CD8-positive, alpha-beta memory T cell (primary cell): ENCODE data around the gene TENM3. TPM values are rescaled to one million over a fixed set of nuclear protein-coding genes. Genes with fewer than 3 reads are reported as not detected.

ENCODE experiments used
- CTCF ChIA-PET: fragments of 350-600 bp; sonication (Branson Sonifier 250); formaldehyde crosslinking; loops from one replicate; lab custom pipeline; 2021; ENCODE audit warnings: antibody characterized with exemption; lab: Charles Lee
- POLR2A ChIA-PET: fragments of 350-600 bp; sonication (Branson Sonifier 250); formaldehyde crosslinking; loops from one replicate; lab custom pipeline; 2021; ENCODE audit warnings: antibody characterized with exemption; lab: Charles Lee
- DNase-seq, 5 donors: peaks; one replicate each; pipeline versions ENCODE4 v3.0.0 to v3.0.0-alpha.2; 2020 to 2022; ENCODE audit warnings: mixed read lengths in 1 of 5
- H3K27ac ChIP-seq: one replicate; pipeline ENCODE4 v1.7.0; 2013; ENCODE audit warnings: low read depth, mild to moderate bottlenecking, low read length, moderate library complexity
- H3K27me3 ChIP-seq: 2 replicates; pipeline ENCODE4 v1.7.0; 2013; ENCODE audit warnings: low read length, mild to moderate bottlenecking; ENCODE audit not compliant: insufficient read depth, poor library complexity, severe bottlenecking
- H3K36me3 ChIP-seq: 2 replicates; pipeline ENCODE4 v1.7.0; 2013; ENCODE audit warnings: mild to moderate bottlenecking, low read length, moderate library complexity; ENCODE audit not compliant: insufficient read depth
- H3K4me1 ChIP-seq: 2 replicates; pipeline ENCODE4 v1.7.0; 2013; ENCODE audit warnings: mild to moderate bottlenecking, low read length, moderate library complexity; ENCODE audit not compliant: insufficient read depth
- H3K4me3 ChIP-seq: 2 replicates; pipeline ENCODE4 v1.7.0; 2013; ENCODE audit warnings: mild to moderate bottlenecking, low read length
- H3K9me3 ChIP-seq: 2 replicates; pipeline ENCODE4 v1.7.0; 2013; ENCODE audit warnings: mild to moderate bottlenecking, low read length
- H3K27ac Mint-ChIP-seq, 8 donors: one replicate each; pipeline ENCODE4 v1.8.0; 2020 to 2021; ENCODE audit warnings: mixed read lengths in 8 of 8, mild to moderate bottlenecking in 6 of 8, inconsistent platforms in 3 of 8, moderate library complexity in 3 of 8
- H3K27me3 Mint-ChIP-seq, 2 donors: one replicate each; pipeline ENCODE4 v1.8.0; 2020 to 2021; ENCODE audit warnings: mixed read lengths in 2 of 2, mild to moderate bottlenecking in 1 of 2, moderate library complexity in 1 of 2
- H3K36me3 Mint-ChIP-seq, 3 donors: one replicate each; pipeline ENCODE4 v1.8.0; 2020 to 2021; ENCODE audit warnings: mixed read lengths in 3 of 3, inconsistent platforms in 1 of 3, mild to moderate bottlenecking in 1 of 3
- H3K4me1 Mint-ChIP-seq, 3 donors: one replicate each; pipeline ENCODE4 v1.8.0; 2020 to 2021; ENCODE audit warnings: mixed read lengths in 3 of 3, inconsistent platforms in 1 of 3, mild to moderate bottlenecking in 1 of 3
- H3K4me3 Mint-ChIP-seq, 7 donors: one replicate each; pipeline ENCODE4 v1.8.0; 2020 to 2021; ENCODE audit warnings: mixed read lengths in 7 of 7, mild to moderate bottlenecking in 6 of 7, moderate library complexity in 4 of 7, inconsistent platforms in 2 of 7
- H3K9me3 Mint-ChIP-seq, 5 donors: one replicate each; pipeline ENCODE4 v1.8.0; 2020 to 2022; ENCODE audit warnings: mixed read lengths in 5 of 5, mild to moderate bottlenecking in 3 of 5, moderate library complexity in 2 of 5, inconsistent platforms in 1 of 5
- polyA plus RNA-seq: library from polyadenylated mRNA; unstranded; fragments of 300-500 nt; fragmentation: Illumina TruSeq; gene quantifications from one replicate; pipeline ENCODE4 v1.2.3, GENCODE V29; 2021
- total RNA-seq, 2 experiments: library from RNA; stranded (reverse); gene quantifications; one replicate each; pipeline ENCODE4 v1.2.3, GENCODE V29; 2021

Gene TENM3
- total and polyA plus RNA-seq, 3 experiments from 2014 or later = not detected

DNA sequence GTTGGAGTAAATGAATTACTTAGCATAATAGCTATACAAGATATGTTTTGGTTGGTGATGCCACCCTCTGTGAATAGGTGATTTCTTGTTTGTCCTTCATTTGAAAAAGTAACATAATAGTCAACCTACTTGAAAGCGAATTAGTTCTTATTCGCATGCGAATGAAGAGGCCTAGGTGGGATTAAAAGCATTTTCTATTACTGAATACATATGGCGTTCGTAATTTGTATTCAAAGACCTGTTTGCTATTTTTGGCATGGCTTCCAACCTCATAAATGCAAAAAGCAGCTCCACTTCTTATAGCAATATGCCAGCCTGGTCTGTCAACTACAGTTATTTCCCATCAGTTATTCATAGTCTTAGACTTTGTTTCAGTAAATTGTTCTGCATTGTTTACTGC, 261.3 kb downstream of the TENM3 start:
- no peaks in the 10 kb centered on the region for H3K4me1 ChIP-seq
- Mint-ChIP-seq H3K27ac (no peak overlapping the region), H3K4me1 (no peaks in the 10 kb centered on the region), H3K36me3 (no peaks in the 10 kb centered on the region), H3K9me3 (no peaks in the 10 kb centered on the region), H3K4me3 (no peak overlapping the region), H3K27me3 (peaks cover 0 to 14% of the 10 kb centered on the region in 2 donors)
- no peak overlapping the region for H3K4me3 ChIP-seq
- no peak overlapping the region for H3K27ac ChIP-seq
- H3K27me3 ChIP-seq = no peaks in the 10 kb centered on the region
- no peaks in the 10 kb centered on the region for H3K9me3 ChIP-seq
- POLR2A ChIA-PET = no interaction called here
- no peaks in the 10 kb centered on the region for H3K36me3 ChIP-seq
- no peak for DNase-seq
- CTCF ChIA-PET = no interaction called here

- H3K27ac ChIP-seq = no peak overlapping the region
- H3K4me1 Mint-ChIP-seq = no peaks in the 10 kb centered on the region
- ChIA-PET POLR2A (no interaction called here), CTCF (no interaction called here)
- no peaks in the 10 kb centered on the region for H3K4me1 ChIP-seq
- no peak overlapping the region for H3K4me3 Mint-ChIP-seq
- no peaks in the 10 kb centered on the region for H3K27me3 ChIP-seq
- no peaks in the 10 kb centered on the region for H3K9me3 Mint-ChIP-seq
- H3K9me3 ChIP-seq = no peaks in the 10 kb centered on the region
- no peak overlapping the region for H3K27ac Mint-ChIP-seq
- no peaks in the 10 kb centered on the region for H3K36me3 Mint-ChIP-seq
- DNase-seq = no peak
- no peaks in the 10 kb centered on the region for H3K36me3 ChIP-seq
- no peak overlapping the region for H3K4me3 ChIP-seq
- H3K27me3 Mint-ChIP-seq = peaks cover 0 to 14% of the 10 kb centered on the region in 2 donors
Observed at GRCh38 chr4:182507805-182508204, 264.6 kb downstream of the TENM3 start.

DNA sequence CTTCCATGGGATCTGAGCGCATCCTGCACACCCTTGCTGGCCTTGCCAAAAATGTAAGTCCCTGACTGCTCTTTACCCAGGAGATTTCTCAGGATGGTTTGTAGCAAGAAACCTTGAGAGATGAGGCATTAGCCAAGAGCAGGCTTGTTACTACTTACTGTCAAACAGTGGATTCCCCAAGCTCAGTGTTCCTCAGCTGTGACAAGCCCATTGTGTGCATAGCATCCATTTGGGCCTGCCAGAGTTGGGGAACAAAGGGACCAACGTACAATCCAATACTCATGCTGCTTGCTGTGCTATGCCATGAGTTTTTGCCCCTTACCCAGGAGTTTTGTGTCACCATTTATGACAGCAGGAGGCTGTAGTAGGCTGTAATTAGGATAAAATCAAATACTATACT, 267.6 kb downstream of the TENM3 start:
- Histone ChIP-seq H3K4me1 (no peaks in the 10 kb centered on the region), H3K9me3 (no peaks in the 10 kb centered on the region), H3K36me3 (no peaks in the 10 kb centered on the region), H3K27ac (no peak overlapping the region), H3K4me3 (no peak overlapping the region), H3K27me3 (no peaks in the 10 kb centered on the region)
- Mint-ChIP-seq H3K27ac (no peak overlapping the region), H3K9me3 (no peaks in the 10 kb centered on the region), H3K27me3 (no peaks in the 10 kb centered on the region), H3K36me3 (no peaks in the 10 kb centered on the region), H3K4me3 (no peak overlapping the region), H3K4me1 (no peaks in the 10 kb centered on the region)
- POLR2A ChIA-PET = no interaction called here
- no peak for DNase-seq
- CTCF ChIA-PET = no interaction called here

DNA sequence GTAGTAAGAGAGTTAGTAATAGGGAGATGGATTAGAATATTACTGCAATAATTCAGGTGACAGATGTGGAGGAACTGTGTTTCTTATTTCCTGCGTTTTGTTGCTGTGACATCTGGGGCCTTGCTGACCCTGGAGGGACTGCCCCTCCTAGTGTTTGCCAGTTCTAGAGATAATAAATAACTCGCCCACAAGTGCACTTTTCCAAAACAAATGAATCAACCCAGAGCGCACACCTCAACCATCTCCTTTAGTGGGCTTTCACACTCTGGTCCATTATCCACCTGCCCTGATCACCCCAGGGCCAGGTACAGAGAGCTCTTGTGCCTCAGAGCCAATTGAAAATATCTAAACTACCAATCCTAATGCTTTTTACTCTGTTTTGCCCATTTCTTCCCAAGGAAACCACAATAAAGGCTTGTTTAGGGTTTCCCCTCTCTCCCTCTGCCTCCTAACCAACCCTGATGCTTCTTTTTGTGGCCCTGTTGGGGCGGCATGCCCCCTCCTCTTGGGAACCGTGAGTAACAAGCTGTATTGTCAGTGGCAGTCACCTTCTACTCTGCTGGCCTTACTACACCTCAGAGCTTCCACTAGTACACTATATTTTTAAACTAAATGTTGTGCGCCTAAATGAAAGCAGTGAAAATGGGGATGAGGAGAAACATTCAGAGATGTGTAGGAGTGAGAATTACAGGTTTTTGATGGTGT, 270.5 kb downstream of the TENM3 start:
- Histone ChIP-seq H3K27ac (no peak overlapping the region), H3K36me3 (no peaks in the 10 kb centered on the region), H3K4me1 (no peaks in the 10 kb centered on the region), H3K4me3 (no peak overlapping the region), H3K27me3 (no peaks in the 10 kb centered on the region), H3K9me3 (no peaks in the 10 kb centered on the region)
- Mint-ChIP-seq H3K4me1 (no peaks in the 10 kb centered on the region), H3K27me3 (no peaks in the 10 kb centered on the region), H3K9me3 (no peaks in the 10 kb centered on the region), H3K36me3 (no peaks in the 10 kb centered on the region), H3K27ac (no peak overlapping the region), H3K4me3 (no peak overlapping the region)
- ChIA-PET CTCF (no interaction called here), POLR2A (no interaction called here)
- no peak for DNase-seq

GRCh38 chr4:182518421-182518820, 275.2 kb downstream of the TENM3 start:
- Mint-ChIP-seq H3K27me3 (peaks cover 0 to 4% of the 10 kb centered on the region in 2 donors), H3K9me3 (no peaks in the 10 kb centered on the region), H3K4me1 (no peaks in the 10 kb centered on the region), H3K36me3 (no peaks in the 10 kb centered on the region), H3K27ac (no peak overlapping the region), H3K4me3 (no peak overlapping the region)
- CTCF ChIA-PET = no interaction called here
- DNase-seq = no peak
- Histone ChIP-seq H3K9me3 (no peaks in the 10 kb centered on the region), H3K4me3 (no peak overlapping the region), H3K4me1 (no peaks in the 10 kb centered on the region), H3K27me3 (no peaks in the 10 kb centered on the region), H3K27ac (no peak overlapping the region), H3K36me3 (no peaks in the 10 kb centered on the region)
- POLR2A ChIA-PET = no interaction called here

DNA sequence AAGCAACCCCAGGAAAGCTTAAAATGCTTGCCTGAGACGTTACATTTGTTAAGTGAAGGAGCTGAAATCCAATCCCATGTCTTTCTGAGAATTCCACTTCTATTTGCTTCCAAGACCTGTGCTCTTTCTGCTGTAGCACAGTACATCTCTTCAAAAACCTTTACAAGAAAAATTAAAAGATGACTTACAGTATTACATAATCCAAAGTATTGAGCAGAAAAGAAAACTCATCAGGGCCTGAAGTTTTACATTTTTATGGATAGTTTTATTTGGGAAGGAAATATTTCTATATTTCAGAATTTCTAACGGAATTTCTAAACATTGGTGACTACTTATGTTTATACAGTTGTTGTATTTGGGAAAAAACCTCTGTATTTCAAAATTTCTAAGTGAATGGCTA, 276.3 kb downstream of the TENM3 start:
- Histone ChIP-seq H3K9me3 (no peaks in the 10 kb centered on the region), H3K4me1 (no peaks in the 10 kb centered on the region), H3K27ac (no peak overlapping the region), H3K4me3 (no peak overlapping the region), H3K36me3 (no peaks in the 10 kb centered on the region), H3K27me3 (no peaks in the 10 kb centered on the region)
- POLR2A ChIA-PET = no interaction called here
- peaks cover 0 to 4% of the 10 kb centered on the region in 2 donors for H3K27me3 Mint-ChIP-seq
- no peaks in the 10 kb centered on the region for H3K4me1 Mint-ChIP-seq
- no peak for DNase-seq
- no peak overlapping the region for H3K4me3 Mint-ChIP-seq
- no peaks in the 10 kb centered on the region for H3K9me3 Mint-ChIP-seq
- H3K27ac Mint-ChIP-seq = no peak overlapping the region
- no peaks in the 10 kb centered on the region for H3K36me3 Mint-ChIP-seq
- CTCF ChIA-PET = no interaction called here

DNA sequence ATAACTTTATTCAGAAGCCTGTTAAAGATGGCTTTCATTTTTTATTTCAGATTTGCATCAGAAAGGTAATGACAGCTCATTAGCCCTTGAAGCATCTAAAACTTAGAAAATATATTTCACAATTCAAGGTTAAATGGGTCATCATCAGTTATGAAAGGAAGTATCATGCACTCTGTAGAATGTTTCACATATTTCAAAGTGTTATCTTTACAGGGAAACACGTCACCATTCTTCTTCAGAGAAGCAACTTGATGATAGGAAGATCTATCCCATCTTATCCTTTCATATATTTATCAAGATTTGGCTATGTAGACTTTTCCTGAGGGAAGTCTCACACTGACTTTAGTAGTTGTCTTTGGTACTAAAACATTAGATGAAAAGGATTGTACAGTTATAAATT, 277.8 kb downstream of the TENM3 start:
- CTCF ChIA-PET = no interaction called here
- no peak overlapping the region for H3K4me3 Mint-ChIP-seq
- no peak overlapping the region for H3K4me3 ChIP-seq
- H3K27ac Mint-ChIP-seq = no peak overlapping the region
- H3K27me3 Mint-ChIP-seq = peaks cover 0 to 7% of the 10 kb centered on the region in 2 donors
- H3K9me3 ChIP-seq = no peaks in the 10 kb centered on the region
- POLR2A ChIA-PET = no interaction called here
- no peaks in the 10 kb centered on the region for H3K9me3 Mint-ChIP-seq
- no peaks in the 10 kb centered on the region for H3K36me3 Mint-ChIP-seq
- no peaks in the 10 kb centered on the region for H3K36me3 ChIP-seq
- no peaks in the 10 kb centered on the region for H3K4me1 Mint-ChIP-seq
- no peaks in the 10 kb centered on the region for H3K27me3 ChIP-seq
- H3K27ac ChIP-seq = no peak overlapping the region
- no peak for DNase-seq
- no peaks in the 10 kb centered on the region for H3K4me1 ChIP-seq

- Histone ChIP-seq H3K4me1 (no peaks in the 10 kb centered on the region), H3K27ac (no peak overlapping the region), H3K36me3 (no peaks in the 10 kb centered on the region), H3K27me3 (no peaks in the 10 kb centered on the region), H3K4me3 (no peak overlapping the region), H3K9me3 (no peaks in the 10 kb centered on the region)
- POLR2A ChIA-PET = no interaction called here
- DNase-seq = no peak
- H3K27ac Mint-ChIP-seq = no peak overlapping the region
- no peaks in the 10 kb centered on the region for H3K36me3 Mint-ChIP-seq
- no peak overlapping the region for H3K4me3 Mint-ChIP-seq
- peaks cover 0 to 21% of the 10 kb centered on the region in 2 donors for H3K27me3 Mint-ChIP-seq
- no peaks in the 10 kb centered on the region for H3K4me1 Mint-ChIP-seq
- peaks cover 0 to 4% (median 2%) of the 10 kb centered on the region in 5 donors for H3K9me3 Mint-ChIP-seq
- CTCF ChIA-PET = no interaction called here
Observed at GRCh38 chr4:182528819-182529218, 285.6 kb downstream of the TENM3 start.
